Transverse colon (tissue), 4 donors: Measurements from ENCODE around the gene SERPINB1. TPM values are rescaled to one million over a fixed set of nuclear protein-coding genes. Genes with fewer than 3 reads are reported as not detected.

Experiments used
- DNase-seq: peaks from one replicate; pipeline ENCODE4 v3.0.0-alpha.2; 2019
- H3K27ac ChIP-seq, 4 donors: fragments of 200-600 bp; sonication (generic); 2 replicates each; pipeline ENCODE4 v1.5.1; 2016 to 2018; ENCODE audit warnings: inconsistent platforms in 4 of 4
- H3K27me3 ChIP-seq: fragments of 200-600 bp; sonication (generic); 2 replicates; pipeline ENCODE4 v1.5.1; 2017; ENCODE audit warnings: inconsistent platforms
- H3K36me3 ChIP-seq, 4 donors: fragments of 200-600 bp; sonication (generic); 2 replicates each; pipeline ENCODE4 v1.5.1; 2017 to 2019; ENCODE audit warnings: inconsistent platforms in 4 of 4
- H3K4me1 ChIP-seq, 4 donors: fragments of 200-600 bp; sonication (generic); 2 replicates each; pipeline ENCODE4 v1.5.1; 2017 to 2020; ENCODE audit warnings: inconsistent platforms in 4 of 4
- H3K4me3 ChIP-seq, 4 donors: fragments of 200-600 bp; sonication (generic); 1 replicate in 1 of 4; 2 replicates in 3 of 4; pipeline versions ENCODE4 v1.5.1 to v1.6.1; 2017 to 2019; ENCODE audit warnings: inconsistent platforms in 4 of 4
- H3K9me3 ChIP-seq, 2 donors: fragments of 200-600 bp; sonication (generic); 2 replicates each; pipeline ENCODE4 v1.5.1; 2017 to 2019; ENCODE audit warnings: inconsistent platforms in 2 of 2
- EP300 ChIP-seq: sonication (generic); formaldehyde crosslinking; IDR thresholded peaks from one replicate; pipeline ENCODE4 v1.6.1; 2017; ENCODE audit warnings: antibody characterized with exemption, low read depth
- POLR2A ChIP-seq: fragments of 450-650 bp; IDR thresholded peaks from one replicate; pipeline ENCODE4 v1.6.1; 2016; ENCODE audit warnings: antibody characterized with exemption, mild to moderate bottlenecking, moderate library complexity
- POLR2AphosphoS5 ChIP-seq, 3 donors: sonication (generic); formaldehyde crosslinking; IDR thresholded peaks; one replicate each; pipeline ENCODE4 v1.6.1; 2016; ENCODE audit warnings: antibody characterized with exemption in 3 of 3
- WGBS, 2 donors: methylation state at CpG; one replicate each; pipeline ENCODE4 v1.1.5; 2018; ENCODE audit warnings: low coverage in 1 of 2; 5-methylcytosine and 5-hydroxymethylcytosine counted together
- in situ Hi-C, 4 donors: fragments of 200-750 bp; cut with MboI; loops; one replicate each; pipeline versions ENCODE4 v1.15.0 to v1.15.1; 2017; ENCODE audit warnings: low sequenced_read_pairs in 3 of 4, low pct_ligation_motif_present in 1 of 4, low pct_unique_long_range_greater_than_20kb in 1 of 4
- intact Hi-C: fragments of 100-400 bp; cut with DNase I; formaldehyde crosslinking; loops from one replicate; pipeline ENCODE4 v1.15.1; 2023; ENCODE audit warnings: low total_unique reads
- total RNA-seq, 4 donors: library from RNA; depleted of rRNA; stranded (reverse); fragments of >200 nt; gene quantifications; one replicate each; pipeline ENCODE4 v1.1.0, GENCODE V29; 2016
- TF ChIP-seq, protein P1 (sequence below), 5 experiments: fragments of 200-600 bp in 3 of 5; fragments of 450-650 bp in 2 of 5; sonication (generic) in 3 of 5; IDR thresholded peaks; 1 replicate in 2 of 5; 2 replicates in 3 of 5; pipeline ENCODE4 v1.5.1; 2016 to 2017; ENCODE audit warnings: antibody characterized with exemption in 5 of 5, inconsistent platforms in 3 of 5, mild to moderate bottlenecking in 2 of 5, moderate library complexity in 1 of 5

Gene SERPINB1
- total RNA-seq, 4 donors from 2014 or later = 22.3 to 140 (median 88.4) TPM

- in situ Hi-C loops (loop anchor here in 2 of 4 donors (10.0 kb wide), 1 partner anchor 47 kb away; no protein-coding TSS in a partner anchor), intact Hi-C loops (loop anchor here (5.0 kb wide), 1 partner anchor 215 kb away; no protein-coding TSS in a partner anchor)
- DNase-seq = no peak
- Histone ChIP-seq H3K27me3 (no peaks in the 10 kb centered on the region), H3K36me3 (peaks cover 0 to 11% (median 5%) of the 10 kb centered on the region in 4 donors), H3K4me1 (peaks cover 20 to 66% (median 46%) of the 10 kb centered on the region in 4 donors), H3K27ac (peak overlapping the region; percentile 95 to 99 (median 97)), H3K4me3 (peak overlapping the region in 3 of 4 donors; percentile 56 to 78 (median 68)), H3K9me3 (no peaks in the 10 kb centered on the region)
- TF ChIP-seq POLR2A (no peak), EP300 (no peak), POLR2AphosphoS5 (IDR thresholded peaks at IDR 0.05) (no peak)
- TF ChIP-seq, protein P1, sequence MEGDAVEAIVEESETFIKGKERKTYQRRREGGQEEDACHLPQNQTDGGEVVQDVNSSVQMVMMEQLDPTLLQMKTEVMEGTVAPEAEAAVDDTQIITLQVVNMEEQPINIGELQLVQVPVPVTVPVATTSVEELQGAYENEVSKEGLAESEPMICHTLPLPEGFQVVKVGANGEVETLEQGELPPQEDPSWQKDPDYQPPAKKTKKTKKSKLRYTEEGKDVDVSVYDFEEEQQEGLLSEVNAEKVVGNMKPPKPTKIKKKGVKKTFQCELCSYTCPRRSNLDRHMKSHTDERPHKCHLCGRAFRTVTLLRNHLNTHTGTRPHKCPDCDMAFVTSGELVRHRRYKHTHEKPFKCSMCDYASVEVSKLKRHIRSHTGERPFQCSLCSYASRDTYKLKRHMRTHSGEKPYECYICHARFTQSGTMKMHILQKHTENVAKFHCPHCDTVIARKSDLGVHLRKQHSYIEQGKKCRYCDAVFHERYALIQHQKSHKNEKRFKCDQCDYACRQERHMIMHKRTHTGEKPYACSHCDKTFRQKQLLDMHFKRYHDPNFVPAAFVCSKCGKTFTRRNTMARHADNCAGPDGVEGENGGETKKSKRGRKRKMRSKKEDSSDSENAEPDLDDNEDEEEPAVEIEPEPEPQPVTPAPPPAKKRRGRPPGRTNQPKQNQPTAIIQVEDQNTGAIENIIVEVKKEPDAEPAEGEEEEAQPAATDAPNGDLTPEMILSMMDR (IDR thresholded peaks at IDR 0.05) = no peak
- WGBS, 2 donors = 67 to 79% methylated on average over 1 to 2 of the region's 2 CpGs
These were observed 483 bp upstream of the SERPINB1 start for GRCh38 chr6:2842139-2842552.

GRCh38 chr6:2840749-2841061, 958 bp downstream of the SERPINB1 start:
- peak overlapping the region; percentile 39 to 78 (median 62) for H3K4me3 ChIP-seq
- no peaks in the 10 kb centered on the region for H3K27me3 ChIP-seq
- 40% methylated on average over 3 of the region's 3 CpGs; no CpG with 5 or more reads in 1 of the 2 donors for WGBS, 2 donors
- H3K4me1 ChIP-seq = peaks cover 20 to 52% (median 38%) of the 10 kb centered on the region in 4 donors
- intact Hi-C loops (loop anchor here (5.0 kb wide), 1 partner anchor 217 kb away; no protein-coding TSS in a partner anchor), in situ Hi-C loops (loop anchor here in 2 of 4 donors (10.0 kb wide), 1 partner anchor 46 kb away; no protein-coding TSS in a partner anchor)
- peak overlapping the region; percentile 95 to 99 (median 97) for H3K27ac ChIP-seq
- no peak for DNase-seq
- TF ChIP-seq POLR2A (no peak), POLR2AphosphoS5 (IDR thresholded peaks at IDR 0.05) (no peak), EP300 (no peak)
- TF ChIP-seq, protein P1 (IDR thresholded peaks at IDR 0.05) = no peak
- peaks cover 0 to 23% (median 11%) of the 10 kb centered on the region in 4 donors for H3K36me3 ChIP-seq
- H3K9me3 ChIP-seq = no peaks in the 10 kb centered on the region

DNA sequence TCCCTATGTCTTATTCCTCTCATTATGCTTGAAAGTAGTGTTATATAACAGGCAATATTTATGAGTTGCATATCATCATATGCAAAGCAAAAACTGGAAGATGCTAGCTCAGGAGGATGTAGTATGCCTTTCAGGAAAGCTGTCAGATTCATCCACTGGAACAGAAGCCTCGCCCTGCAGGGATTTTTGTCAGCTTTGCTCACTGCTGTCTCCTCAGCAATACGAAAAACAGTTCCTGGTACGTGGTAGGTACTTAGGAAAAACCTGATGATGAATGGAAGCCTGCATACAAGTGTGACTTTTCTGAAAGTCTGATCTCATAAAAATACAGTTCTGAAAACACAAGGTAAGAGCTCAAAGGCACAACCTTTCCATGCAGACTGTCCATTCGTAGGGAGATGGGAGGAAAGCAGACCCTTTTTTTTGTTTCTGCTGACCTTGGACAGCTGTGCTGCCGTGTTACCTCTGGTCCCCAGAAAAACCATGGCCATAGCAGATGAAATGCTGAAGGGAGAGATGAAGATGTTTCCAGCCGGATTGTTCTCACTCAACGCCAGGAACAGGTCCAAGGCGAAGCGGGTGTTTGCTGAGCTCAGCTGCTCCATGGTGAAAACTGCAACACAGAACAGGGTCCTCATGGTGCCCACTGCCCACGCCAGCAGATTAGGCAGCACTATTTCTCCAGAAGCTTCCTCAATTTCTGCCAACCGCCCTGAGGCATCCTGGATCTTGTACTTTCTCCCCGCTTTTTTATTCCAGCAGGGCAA, 1.5 kb downstream of the SERPINB1 start:
- Histone ChIP-seq H3K27me3 (no peaks in the 10 kb centered on the region), H3K9me3 (no peaks in the 10 kb centered on the region), H3K27ac (peak overlapping the region; percentile 95 to 99 (median 97)), H3K4me3 (peak overlapping the region in 3 of 4 donors; percentile 56 to 78 (median 68)), H3K4me1 (peaks cover 20 to 52% (median 38%) of the 10 kb centered on the region in 4 donors), H3K36me3 (peaks cover 0 to 28% (median 14%) of the 10 kb centered on the region in 4 donors)
- intact Hi-C loops = loop anchor here (5.0 kb wide), 1 partner anchor 217 kb away; no protein-coding TSS in a partner anchor
- TF ChIP-seq POLR2A = peak; percentile 16
- TF ChIP-seq, protein P1 (IDR thresholded peaks at IDR 0.05) = no peak
- in situ Hi-C loops = loop anchor here in 2 of 4 donors (10.0 kb wide), 1 partner anchor 45 kb away; no protein-coding TSS in a partner anchor
- 33 to 35% methylated on average over 12 of the region's 12 CpGs for WGBS, 2 donors
- DNase-seq = no peak

DNA sequence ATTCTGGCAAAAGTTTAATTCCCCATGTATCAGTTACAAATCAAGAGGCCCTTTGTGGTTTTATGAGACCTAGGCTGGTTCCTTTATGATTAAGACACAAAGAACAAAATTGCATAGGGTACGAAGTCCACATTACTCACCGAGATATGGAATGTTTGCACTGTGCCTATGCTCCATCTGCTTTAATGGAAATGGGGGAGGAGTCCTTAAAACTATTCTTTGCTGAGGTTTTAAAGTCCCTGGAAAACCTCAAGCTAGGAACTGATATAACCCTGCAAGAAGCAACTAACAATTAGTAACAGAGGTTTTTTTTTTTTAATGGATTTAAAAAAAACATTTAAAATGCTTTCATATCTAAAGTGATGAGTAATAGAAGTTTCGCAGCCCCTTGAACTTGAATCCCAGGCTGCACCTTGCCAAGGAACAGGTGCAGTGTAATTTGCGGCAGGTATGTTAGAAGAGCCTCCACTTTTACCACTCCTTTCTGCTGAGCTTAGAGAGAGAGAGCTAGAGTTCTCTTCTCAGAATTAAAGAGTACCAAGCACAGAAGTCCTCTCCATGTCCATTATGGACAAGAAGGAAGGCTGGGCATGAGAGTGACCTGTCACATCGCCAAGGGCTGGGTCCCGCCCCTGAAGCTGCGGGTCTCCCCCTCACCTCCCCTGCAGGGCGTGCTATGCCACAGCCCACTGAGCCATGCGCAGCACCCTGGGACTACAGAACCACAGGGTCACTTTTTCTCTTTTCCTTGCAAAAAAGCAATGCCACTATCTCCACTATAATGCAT, 2.3 kb downstream of the SERPINB1 start:
- DNase-seq = peak; percentile 36
- H3K27ac ChIP-seq = peak overlapping the region; percentile 95 to 99 (median 97)
- in situ Hi-C loops (no loop called here), intact Hi-C loops (no loop called here)
- 42 to 58% methylated on average over 4 to 9 of the region's 9 CpGs for WGBS, 2 donors
- peaks cover 20 to 52% (median 38%) of the 10 kb centered on the region in 4 donors for H3K4me1 ChIP-seq
- H3K9me3 ChIP-seq = no peaks in the 10 kb centered on the region
- H3K36me3 ChIP-seq = peaks cover 0 to 36% (median 16%) of the 10 kb centered on the region in 4 donors
- peak overlapping the region in 3 of 4 donors; percentile 56 to 78 (median 68) for H3K4me3 ChIP-seq
- H3K27me3 ChIP-seq = no peaks in the 10 kb centered on the region
- peak in 2 of 3 donors; percentile 58 to 71 for TF ChIP-seq POLR2AphosphoS5 (IDR thresholded peaks at IDR 0.05)
- TF ChIP-seq, protein P1 (IDR thresholded peaks at IDR 0.05) = no peak
